BE2C (cell line): ENCODE measurements around the gene SLC25A53.
A peak's percentile ranks its signal among the peaks of the same experiment; 100 is the strongest.

Experiments used
- DNase-seq: peaks from one replicate; pipeline ENCODE4 v3.0.0-alpha.2; 2020
- H3K27me3 ChIP-seq: fragments of 250-450 bp; sonication (Bioruptor Pico); 2 replicates; pipeline ENCODE4 v1.5.1; 2020; ENCODE audit warnings: mild to moderate bottlenecking
- H3K36me3 ChIP-seq: fragments of 250-450 bp; sonication (Bioruptor Pico); 2 replicates; pipeline ENCODE4 v1.5.1; 2020; ENCODE audit warnings: mild to moderate bottlenecking
- H3K4me1 ChIP-seq: fragments of 250-450 bp; sonication (Bioruptor Pico); 2 replicates; pipeline ENCODE4 v1.5.1; 2020
- H3K4me3 ChIP-seq: 2 replicates; pipeline ENCODE4 v1.5.1; 2011; ENCODE audit warnings: low read depth, low read length
- H3K9me3 ChIP-seq: fragments of 250-450 bp; sonication (Bioruptor Pico); 2 replicates; pipeline ENCODE4 v1.5.1; 2020
- CTCF ChIP-seq: IDR thresholded peaks from 2 replicates; pipeline ENCODE4 v1.5.1; 2012; ENCODE audit warnings: mild to moderate bottlenecking, low read depth, low read length

SLC25A53 gene

GRCh38 chrX:104108955-104109354, 47.9 kb downstream of the SLC25A53 start:
- Histone ChIP-seq H3K4me3 (no peak overlapping the region), H3K9me3 (no peaks in the 10 kb centered on the region), H3K36me3 (no peaks in the 10 kb centered on the region), H3K27me3 (no peaks in the 10 kb centered on the region), H3K4me1 (no peaks in the 10 kb centered on the region)
- no peak for DNase-seq
- TF ChIP-seq CTCF = no peak

- no peak for DNase-seq
- Histone ChIP-seq H3K27me3 (no peaks in the 10 kb centered on the region), H3K36me3 (no peaks in the 10 kb centered on the region), H3K9me3 (no peaks in the 10 kb centered on the region), H3K4me1 (no peaks in the 10 kb centered on the region), H3K4me3 (no peak overlapping the region)
- TF ChIP-seq CTCF = no peak
Observed at GRCh38 chrX:104105330-104106262, 51.2 kb downstream of the SLC25A53 start.

GRCh38 chrX:104104676-104105075, 52.1 kb downstream of the SLC25A53 start:
- Histone ChIP-seq H3K27me3 (no peaks in the 10 kb centered on the region), H3K9me3 (no peaks in the 10 kb centered on the region), H3K4me3 (no peak overlapping the region), H3K36me3 (no peaks in the 10 kb centered on the region), H3K4me1 (no peaks in the 10 kb centered on the region)
- TF ChIP-seq CTCF = no peak
- DNase-seq = no peak

GRCh38 chrX:104098919-104099318, 57.9 kb downstream of the SLC25A53 start:
- 0 out of 2 replicates have a peak, but pooled peaks have one; percentile 3 for TF ChIP-seq CTCF
- H3K9me3 ChIP-seq = no peaks in the 10 kb centered on the region
- no peak for DNase-seq
- no peaks in the 10 kb centered on the region for H3K4me1 ChIP-seq
- H3K27me3 ChIP-seq = no peaks in the 10 kb centered on the region
- H3K4me3 ChIP-seq = no peak overlapping the region
- no peaks in the 10 kb centered on the region for H3K36me3 ChIP-seq

GRCh38 chrX:104098151-104098808, 58.5 kb downstream of the SLC25A53 start:
- H3K36me3 ChIP-seq = no peaks in the 10 kb centered on the region
- no peaks in the 10 kb centered on the region for H3K27me3 ChIP-seq
- H3K4me1 ChIP-seq = no peaks in the 10 kb centered on the region
- TF ChIP-seq CTCF = peak; percentile 60
- H3K9me3 ChIP-seq = no peaks in the 10 kb centered on the region
- H3K4me3 ChIP-seq = no peak overlapping the region
- DNase-seq = peak; percentile 39

- no peaks in the 10 kb centered on the region for H3K27me3 ChIP-seq
- no peaks in the 10 kb centered on the region for H3K4me1 ChIP-seq
- no peaks in the 10 kb centered on the region for H3K36me3 ChIP-seq
- no peak for DNase-seq
- H3K9me3 ChIP-seq = no peaks in the 10 kb centered on the region
- no peak for TF ChIP-seq CTCF
- no peak overlapping the region for H3K4me3 ChIP-seq
Observed at GRCh38 chrX:104085919-104086318, 70.9 kb downstream of the SLC25A53 start.
